GM10847 (cell line): ENCODE measurements around the gene IGF2R.

Source experiments
- POLR2A ChIP-seq: IDR thresholded peaks from 2 replicates; pipeline ENCODE4 v1.6.1; 2011; ENCODE audit not compliant: insufficient read length; ENCODE audit errors: extremely low read depth

IGF2R gene

DNA sequence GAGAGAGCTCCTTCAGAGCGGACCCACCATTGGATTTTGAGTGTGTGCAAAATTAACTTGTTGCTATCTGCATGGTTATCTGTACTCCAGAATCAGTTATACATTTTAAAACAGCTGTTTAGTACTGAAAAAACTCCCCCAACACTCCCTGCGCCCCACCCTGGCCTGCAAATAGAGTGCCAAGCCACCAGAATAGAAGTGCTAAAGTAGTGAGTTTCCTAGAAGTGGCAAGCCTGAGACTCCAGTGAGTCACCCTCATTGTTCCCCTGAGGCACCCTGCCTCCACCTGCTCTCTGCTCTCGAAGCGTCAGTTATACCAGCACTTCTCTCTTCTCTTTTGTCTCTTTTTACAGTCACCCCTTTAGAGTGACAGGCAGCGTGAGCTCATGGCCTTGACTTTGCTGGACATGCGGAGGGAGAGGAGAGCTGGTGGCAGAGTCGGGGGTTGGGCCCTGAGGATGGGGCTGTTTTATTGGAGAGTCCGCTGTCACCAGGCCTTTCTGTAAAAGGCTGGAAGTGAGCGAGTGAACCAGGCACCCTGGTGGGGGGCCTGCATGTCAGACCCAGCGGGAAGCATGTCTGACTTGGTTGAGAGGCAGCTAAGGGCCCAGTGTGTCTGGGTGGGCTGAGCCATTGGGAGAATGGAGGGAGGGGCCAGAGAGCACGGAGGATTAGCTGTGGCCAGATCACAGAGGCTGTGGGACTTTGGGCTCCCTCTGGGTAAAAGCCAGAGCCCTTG, 10.4 kb downstream of the IGF2R start:
- no peak for TF ChIP-seq POLR2A

DNA sequence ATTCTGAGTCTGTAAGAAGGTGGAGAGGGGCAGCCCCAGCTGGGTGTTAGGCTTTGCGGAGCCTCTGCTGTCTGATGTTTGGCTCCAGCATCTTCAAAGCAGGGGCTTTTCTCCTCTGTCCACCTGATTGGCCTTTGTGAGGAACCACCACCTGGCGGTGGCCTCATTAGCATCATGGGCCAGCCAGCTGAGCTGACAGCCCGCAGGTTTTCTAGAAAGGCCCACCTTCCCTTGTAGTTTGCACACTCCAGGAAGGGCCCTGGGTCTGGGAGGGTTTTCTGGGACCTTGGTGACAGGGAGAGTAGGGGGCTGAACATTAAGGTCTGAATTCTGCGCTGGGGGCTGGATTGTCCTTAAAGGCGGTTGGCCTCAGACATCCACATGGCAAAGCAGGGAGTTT, 11.6 kb downstream of the IGF2R start:
- TF ChIP-seq POLR2A: no peak

DNA sequence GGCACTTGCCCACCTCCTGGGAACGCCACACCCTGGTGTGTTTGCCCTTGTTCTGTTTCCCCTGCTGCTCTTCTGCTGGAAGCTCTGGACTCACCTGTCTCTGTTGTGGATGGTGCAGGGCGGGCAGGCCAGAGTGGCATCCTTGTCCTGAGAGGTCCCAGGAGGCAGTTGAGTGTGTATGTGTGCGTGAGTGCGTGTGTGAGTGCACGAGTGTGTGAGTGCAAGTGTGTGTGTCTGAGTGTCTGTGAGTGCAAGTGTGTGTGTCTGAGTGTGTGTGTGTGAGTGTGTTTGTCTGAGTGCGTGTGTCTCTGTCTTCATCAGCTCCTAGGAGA, 12.2 kb downstream of the IGF2R start:
- no peak for TF ChIP-seq POLR2A

DNA sequence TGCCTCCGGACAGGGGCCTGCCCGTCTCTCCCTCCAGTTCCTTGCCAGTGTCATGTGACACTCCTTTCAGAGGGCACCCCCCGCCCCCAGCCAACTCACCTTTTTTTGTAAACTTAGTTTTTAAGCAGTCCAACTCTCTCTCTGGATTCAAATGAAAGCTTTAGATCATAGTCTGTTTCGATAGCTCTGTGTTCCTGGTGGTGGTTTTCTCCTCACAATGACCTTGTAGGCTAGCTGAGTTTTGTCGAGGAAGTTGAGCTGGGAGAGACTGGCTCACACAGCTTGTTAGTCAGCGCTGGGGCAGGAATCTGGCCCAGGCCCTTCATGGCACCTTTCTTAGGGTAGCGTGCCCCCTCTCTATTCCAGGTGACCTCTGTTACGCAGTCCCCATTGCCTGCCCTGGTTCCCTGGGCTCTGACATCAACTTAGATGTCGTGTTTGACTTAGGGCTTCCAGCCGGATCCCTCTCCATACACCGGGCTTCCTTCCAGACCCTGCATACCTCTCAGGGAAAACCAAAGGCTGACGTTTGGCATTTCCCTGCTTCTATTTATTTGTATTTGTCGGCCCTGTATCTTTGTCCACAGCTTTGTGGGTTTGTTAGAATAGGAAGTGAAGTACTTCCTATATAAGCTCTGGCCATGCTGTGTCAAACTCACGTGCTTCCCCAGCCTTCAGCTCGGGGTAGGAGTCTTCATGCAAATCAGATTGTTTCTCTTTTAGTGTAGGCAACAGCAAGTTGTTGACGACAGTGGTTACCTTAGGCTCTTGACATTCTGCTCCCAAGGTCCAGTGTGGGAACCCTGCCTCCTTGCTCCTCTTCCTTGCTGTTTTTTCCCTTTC, 12.7 kb downstream of the IGF2R start:
- TF ChIP-seq POLR2A: no peak

DNA sequence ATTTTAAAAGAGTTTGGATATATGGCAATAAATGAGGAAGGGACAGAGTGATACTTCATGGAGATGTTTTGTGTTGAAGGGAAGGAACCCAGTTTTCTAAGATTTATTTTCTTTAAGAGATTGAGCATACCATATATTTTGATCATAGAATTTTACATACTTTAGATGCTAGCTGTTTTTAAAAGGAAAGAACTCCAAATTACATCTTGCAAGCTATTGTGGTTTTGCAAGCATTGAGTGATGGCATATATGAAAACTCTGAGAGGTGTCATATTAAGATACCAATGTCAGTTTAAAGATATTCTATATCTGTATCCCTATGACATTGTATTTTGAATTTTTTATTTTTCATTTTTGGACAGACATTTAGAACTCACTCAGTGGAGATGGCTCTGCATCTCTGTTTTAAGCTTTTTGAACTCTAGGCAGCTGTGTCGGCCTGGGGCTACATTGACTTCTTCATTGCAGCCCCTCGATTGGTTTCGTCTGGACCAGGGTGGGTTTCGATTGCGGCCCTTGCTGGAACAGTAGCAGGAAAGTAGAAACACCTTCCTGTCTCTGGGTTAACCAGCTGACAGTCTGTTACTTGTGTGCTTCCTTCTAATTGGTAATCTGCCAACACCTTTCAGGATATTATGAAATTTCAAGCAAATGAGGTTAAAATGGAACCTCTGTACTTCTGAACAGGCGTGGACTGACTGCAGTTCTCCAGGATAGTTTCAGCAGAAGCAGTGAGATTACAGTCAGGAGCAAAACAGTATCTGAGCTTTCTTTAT, 14.0 kb downstream of the IGF2R start:
- no peak for TF ChIP-seq POLR2A

DNA sequence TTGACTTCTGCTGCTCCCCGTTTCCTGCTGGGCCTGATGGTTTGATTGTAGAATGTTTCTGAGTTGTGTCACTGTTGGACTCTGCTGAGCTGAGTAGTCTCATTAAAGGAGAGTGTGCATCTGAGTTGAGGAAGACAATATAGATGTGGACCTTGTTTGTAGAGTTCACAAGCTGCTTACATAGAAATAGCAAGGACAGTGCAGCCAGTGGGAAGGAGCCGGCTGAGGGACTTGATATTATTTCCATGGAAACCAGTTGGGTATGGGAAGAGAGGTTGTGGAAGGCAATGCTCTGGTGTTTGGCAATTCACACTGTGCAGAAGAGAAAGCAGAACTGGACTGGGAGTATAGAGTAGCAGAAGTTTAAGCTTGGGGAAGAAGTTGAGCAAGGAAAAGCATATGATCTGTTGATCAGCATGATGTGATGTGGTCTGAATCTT, 14.8 kb downstream of the IGF2R start:
- TF ChIP-seq POLR2A: no peak

DNA sequence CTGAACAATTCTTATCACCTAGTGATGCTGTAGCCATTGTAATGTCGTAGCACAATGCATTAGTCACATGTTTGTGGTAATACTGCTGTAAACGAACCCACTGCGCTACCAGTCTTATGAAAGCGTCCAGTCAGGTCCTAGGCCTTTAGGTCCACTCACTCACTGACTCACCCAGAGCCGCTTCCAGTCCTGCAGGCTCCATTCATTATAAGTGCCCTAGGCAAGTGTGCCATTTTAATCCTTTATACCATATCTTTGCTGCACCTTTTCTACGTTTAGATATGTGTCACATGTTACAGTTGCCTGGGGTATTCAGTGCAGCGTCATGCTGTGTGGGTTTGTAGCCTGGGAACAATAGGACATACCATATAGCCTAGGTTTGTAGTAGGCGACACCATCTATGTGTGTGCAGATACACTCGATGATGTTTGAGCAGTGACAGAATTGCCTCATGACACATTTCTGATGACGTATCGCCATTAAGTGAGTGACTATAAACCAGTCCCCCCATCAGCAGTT, 15.4 kb downstream of the IGF2R start:
- TF ChIP-seq POLR2A: no peak

DNA sequence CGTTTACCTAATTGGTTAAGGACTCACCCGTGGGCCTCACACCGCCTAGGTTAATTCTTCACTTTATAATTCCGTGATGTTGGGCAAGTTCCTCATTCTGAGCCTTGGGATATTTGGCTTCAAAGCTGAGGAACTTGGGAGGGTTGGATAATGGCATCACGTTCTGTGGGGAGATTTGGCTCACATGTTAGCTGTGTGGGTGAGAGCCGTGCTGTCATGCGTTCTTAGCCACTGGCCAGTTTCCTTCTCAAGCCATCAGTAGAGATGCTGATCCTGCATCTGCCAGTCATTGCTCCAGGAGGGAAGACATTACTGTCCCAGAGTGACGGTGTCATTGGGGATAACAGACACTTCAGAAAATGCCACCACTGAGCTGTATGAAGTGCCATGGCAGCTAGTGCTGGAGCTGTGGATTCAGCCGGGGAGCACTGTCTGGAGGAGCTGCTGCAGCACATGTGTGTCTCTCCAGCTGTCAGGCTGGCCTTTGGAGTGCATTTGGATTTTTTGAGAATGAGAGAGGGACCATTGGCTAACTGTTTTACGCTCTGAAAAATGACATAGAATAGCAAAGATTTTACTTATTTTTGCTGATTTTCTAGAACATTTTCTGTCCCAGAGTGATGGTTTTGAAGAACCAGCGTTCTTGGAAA, 16.5 kb downstream of the IGF2R start:
- TF ChIP-seq POLR2A: no peak

DNA sequence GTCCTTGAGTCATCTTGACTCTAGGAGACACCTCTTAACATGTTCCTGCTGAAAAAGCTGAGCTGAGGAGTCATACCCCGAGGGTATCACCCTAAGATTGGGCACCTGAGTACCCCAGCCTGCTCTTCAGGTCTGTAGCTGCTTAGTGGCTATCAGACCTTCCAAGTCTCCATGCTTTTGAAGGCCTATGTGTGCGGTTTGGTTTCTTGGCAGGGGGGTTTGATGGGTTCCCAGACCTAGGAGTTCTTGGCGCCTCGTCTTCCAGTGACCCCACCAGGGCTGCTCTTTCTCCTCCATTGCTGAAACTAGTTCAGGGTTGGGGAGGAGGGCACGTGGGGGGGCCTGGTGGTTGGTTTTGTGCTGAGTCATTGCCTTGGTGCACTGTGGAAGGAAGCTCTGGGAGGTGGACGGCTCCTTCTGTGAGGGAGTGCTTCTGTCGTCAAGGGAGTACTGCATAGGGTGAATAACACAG, 20.1 kb downstream of the IGF2R start:
- TF ChIP-seq POLR2A: no peak

DNA sequence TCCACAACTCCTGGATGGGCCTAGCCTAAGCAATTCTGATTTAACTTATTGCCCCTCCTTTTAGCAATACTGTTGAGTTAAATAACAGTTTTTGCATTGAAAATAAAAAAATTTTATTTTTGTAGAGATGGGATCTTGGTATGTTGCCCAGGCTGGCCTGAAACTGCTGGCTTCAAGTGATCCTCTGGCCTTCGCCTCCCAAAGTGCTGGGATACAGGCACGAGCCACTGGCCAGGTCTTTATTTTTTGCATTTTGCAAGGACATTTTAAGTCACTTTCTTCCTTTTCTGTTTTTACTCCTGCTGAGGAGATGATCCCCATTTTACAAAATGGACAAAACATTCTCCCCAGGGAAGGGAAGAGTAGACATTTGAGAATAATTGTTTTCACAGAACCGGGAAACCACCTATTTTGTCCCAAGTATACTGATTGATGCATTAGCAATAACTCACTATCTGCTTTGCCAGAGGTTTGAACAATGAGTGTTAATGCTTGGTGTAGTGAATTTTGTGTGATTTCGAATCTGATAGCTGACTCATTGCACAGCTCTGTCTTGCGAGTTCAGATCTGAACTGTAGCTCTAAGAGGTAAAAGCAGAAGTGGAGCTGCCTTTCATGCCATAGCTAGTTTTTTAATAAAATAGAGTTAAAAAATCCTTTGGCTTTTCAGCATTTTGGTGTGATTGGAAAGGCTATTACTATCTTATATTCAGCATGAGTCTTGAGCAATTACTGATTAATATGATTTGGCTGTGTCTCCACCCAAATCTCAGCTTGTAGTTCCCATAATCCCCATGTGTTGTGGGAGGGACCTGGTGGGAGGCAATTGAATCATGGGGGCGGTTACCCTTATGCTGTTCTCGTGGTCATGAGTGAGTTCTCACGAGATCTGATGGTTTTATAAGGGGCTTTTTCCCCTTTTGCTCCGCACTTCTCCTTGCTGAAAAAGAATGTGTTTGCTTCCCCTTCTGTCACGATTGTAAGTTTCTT, 20.9 kb downstream of the IGF2R start:
- no peak for TF ChIP-seq POLR2A

DNA sequence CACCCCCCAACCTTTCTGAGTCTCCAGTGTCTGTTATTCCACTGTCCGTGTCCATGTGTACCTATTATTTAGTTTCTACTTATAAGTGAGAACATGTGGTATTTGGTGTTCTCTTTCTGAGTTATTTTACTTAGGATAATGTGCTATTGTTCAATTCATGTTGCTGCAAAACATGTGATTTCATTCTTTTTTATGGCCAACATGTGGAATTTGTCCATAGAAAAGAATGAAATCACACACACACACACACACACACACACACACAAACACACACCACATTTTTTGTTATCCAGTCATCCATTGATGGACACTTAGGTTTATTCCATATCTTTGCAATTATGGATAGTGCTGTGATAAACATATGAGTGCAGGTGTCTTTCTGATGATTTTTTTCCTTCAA, 23.5 kb downstream of the IGF2R start:
- no peak for TF ChIP-seq POLR2A

DNA sequence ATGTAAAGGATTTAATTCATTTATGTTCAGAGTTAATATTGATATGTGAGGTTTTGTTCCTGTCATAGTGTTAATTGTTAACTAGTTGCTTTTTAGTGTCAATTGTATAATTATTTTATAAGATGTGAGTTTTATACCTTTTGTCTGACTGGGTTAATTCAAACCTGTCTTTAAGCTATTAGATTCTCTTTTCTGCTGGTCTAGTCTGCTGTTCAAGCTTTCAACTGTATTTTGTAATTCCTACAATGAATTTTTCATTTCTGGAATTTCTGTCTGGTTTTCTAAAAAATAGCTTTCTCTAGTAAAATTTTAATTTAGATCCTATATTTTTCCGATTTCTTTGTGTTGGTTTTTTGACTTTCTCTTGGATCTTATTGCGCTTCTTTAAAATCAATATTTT, 26.5 kb downstream of the IGF2R start:
- TF ChIP-seq POLR2A: no peak

DNA sequence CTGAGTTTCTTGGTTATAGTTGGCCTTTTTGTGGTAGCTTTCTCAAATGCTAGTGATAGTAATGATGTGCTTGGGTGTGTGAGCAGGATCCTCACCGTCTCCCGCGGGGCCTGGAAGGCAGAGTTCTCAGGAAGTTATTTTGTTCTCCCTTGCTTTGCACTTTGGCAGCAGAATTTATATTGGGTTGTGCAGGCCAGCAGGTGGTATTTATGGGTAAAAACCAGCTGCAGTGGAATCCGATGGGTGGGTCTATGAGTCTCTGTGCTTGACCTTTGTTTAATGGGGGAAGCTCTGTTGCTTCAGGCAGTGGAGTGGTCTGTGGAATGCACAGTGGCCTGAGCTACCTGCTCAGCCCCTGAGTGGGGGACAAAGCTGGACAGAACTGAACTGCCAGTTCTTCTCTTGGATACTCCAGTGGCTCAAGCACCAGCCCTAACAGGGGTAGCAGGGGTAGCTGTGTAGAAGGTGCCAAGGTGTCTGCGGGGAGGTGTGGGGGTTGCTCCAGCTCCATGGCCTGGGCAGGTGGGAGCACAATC, 27.3 kb downstream of the IGF2R start:
- no peak for TF ChIP-seq POLR2A

DNA sequence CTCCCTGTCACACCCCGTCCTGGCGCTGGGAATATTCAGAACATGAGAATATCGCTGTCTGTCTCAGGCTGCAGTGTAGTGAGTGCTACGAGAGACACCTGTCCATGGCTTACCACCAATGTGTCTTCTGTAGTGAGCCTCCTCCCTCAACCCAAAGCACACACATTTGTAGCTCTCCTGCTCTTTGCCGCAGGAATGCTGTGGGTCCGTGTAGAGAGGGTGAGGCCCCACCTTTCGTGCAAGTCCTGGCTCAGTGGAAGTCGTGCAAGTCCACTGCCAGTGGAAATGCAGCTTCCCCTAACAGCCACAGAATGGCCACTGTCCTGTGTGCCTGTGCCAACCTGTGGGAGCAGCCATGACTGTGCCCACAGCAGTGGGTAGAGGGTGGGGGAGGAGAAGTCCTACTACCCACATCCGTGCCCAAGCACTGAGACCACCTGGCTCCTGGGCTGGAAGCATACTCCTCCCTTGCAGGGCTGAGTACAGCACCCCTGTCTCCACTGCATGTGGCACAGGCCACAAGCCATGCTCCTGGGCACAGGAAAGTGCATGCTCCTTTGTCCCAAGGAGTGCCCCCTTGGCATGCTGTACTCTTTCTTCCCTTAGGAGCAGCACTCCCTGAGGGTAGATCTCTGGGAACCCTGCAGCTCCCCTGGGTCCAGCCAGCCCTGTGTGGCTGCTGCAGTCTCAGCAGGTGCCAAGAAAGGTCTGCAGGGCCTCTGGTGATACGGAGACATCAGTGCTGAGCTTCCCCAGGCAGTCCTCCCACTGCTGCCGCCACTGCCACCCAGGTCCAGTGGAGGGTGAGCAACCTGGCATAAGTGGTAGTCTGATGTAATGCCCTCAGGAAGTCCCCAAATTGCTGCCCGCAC, 28.0 kb downstream of the IGF2R start:
- no peak for TF ChIP-seq POLR2A
